Immature natural killer cell (primary cell): Measurements from ENCODE around the gene TPPP. TPM values are rescaled to one million over a fixed set of nuclear protein-coding genes. Genes with fewer than 3 reads are reported as not detected.
"Not testable (repeated sequence)": the region's sequence is repeated elsewhere in the genome, so short reads cannot be mapped to it uniquely, and the experiment has no call there.

Source experiments
- DNase-seq, 3 donors: peaks; one replicate each; pipeline ENCODE4 v3.0.0; 2022; ENCODE audit warnings: mixed read lengths in 1 of 3
- H3K27ac Mint-ChIP-seq, 6 donors: one replicate each; pipeline ENCODE4 v1.8.0; 2020; ENCODE audit warnings: mixed read lengths in 6 of 6, mild to moderate bottlenecking in 5 of 6, inconsistent platforms in 4 of 6, moderate library complexity in 3 of 6
- H3K27me3 Mint-ChIP-seq, 3 donors: one replicate each; pipeline ENCODE4 v1.8.0; 2020 to 2021; ENCODE audit warnings: low read depth in 3 of 3, mild to moderate bottlenecking in 3 of 3, mixed read lengths in 3 of 3, moderate library complexity in 3 of 3, inconsistent platforms in 1 of 3
- H3K36me3 Mint-ChIP-seq, 3 donors: one replicate each; pipeline ENCODE4 v1.8.0; 2020; ENCODE audit warnings: mixed read lengths in 3 of 3, inconsistent platforms in 2 of 3, mild to moderate bottlenecking in 2 of 3
- H3K4me1 Mint-ChIP-seq, 2 donors: one replicate each; pipeline ENCODE4 v1.8.0; 2020; ENCODE audit warnings: inconsistent platforms in 2 of 2, mild to moderate bottlenecking in 2 of 2, mixed read lengths in 2 of 2, moderate library complexity in 1 of 2
- H3K4me3 Mint-ChIP-seq, 5 donors: one replicate each; pipeline ENCODE4 v1.8.0; 2020; ENCODE audit warnings: mild to moderate bottlenecking in 5 of 5, mixed read lengths in 5 of 5, inconsistent platforms in 3 of 5, moderate library complexity in 3 of 5
- H3K9me3 Mint-ChIP-seq, 6 donors: one replicate each; pipeline ENCODE4 v1.8.0; 2020; ENCODE audit warnings: mild to moderate bottlenecking in 6 of 6, mixed read lengths in 6 of 6, inconsistent platforms in 4 of 6, moderate library complexity in 3 of 6
- polyA plus RNA-seq, 3 donors: library from polyadenylated mRNA; unstranded; fragments of 300-500 nt; fragmentation: Illumina TruSeq; gene quantifications; one replicate each; pipeline ENCODE4 v1.2.3, GENCODE V29; 2021

TPPP gene
- polyA plus RNA-seq, 3 donors from 2014 or later = 0.19 TPM; not detected in 1

- Mint-ChIP-seq H3K9me3 (no peaks in the 10 kb centered on the region), H3K4me3 (no peak overlapping the region), H3K4me1 (no peaks in the 10 kb centered on the region), H3K36me3 (peaks cover 20 to 38% (median 25%) of the 10 kb centered on the region in 3 donors), H3K27me3 (peaks cover 0 to 2% (median 0%) of the 10 kb centered on the region in 3 donors), H3K27ac (no peak overlapping the region)
- DNase-seq = no peak
Observed at GRCh38 chr5:637581-638450, 55.3 kb downstream of the TPPP start.

DNA sequence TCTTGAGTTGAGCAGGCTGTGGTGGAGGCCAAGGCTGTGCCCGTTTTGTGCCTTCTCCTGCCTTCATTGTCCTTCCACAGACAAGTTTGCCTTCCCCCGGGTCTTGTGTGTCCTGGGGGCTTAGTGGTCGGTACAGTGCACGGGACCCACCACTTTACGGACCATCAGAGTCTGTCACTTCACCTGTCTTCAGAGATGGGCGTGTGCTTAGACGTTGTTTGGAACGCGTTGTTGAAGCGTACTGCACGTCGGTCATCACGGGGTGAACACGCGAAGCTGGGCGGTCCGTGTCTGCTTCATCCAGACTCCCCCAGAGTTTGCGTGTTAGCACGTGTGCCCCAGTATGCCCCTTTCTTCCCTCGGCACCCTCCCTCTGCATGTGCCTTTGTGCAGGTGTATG is 56.2 kb downstream of the TPPP start:
- DNase-seq = no peak
- Mint-ChIP-seq H3K4me3 (no peak overlapping the region), H3K27ac (no peak overlapping the region), H3K27me3 (no peaks in the 10 kb centered on the region), H3K9me3 (no peaks in the 10 kb centered on the region), H3K4me1 (no peaks in the 10 kb centered on the region), H3K36me3 (peaks cover 20 to 38% (median 25%) of the 10 kb centered on the region in 3 donors)

DNA sequence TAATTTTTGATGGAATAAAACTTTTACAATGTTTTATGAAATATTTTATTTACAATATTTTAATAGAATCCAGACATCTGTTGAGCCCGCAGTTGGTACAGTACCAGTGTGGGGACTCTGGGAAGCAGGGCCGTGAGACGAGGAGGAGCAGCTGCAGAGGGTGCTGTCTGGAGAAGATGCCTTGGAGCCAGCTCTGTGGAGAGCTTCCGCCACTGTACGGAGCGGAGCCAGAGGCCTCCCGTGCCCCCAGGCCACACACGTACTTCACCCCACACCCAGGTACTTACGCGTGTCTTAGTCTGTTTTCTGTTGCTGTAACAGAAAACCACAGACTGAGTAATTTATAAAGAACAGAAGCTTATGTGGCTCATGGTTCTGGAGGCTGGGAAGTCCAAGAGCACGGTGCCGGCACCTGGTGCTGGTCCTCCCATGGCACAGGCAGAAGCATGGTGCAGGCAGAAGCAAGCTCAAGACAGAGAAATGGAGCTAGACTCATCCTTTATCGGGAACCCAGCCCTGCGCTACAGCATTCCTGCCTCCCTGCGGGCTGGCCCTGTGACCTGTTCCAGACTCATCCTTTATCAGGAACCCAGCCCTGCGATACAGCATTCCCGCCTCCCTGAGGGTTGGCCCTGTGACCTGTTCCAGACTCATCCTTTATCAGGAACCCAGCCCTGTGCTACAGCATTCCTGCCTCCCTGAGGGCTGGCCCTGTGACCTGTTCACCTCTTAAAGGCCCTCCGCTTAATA is 57.7 kb downstream of the TPPP start:
- Mint-ChIP-seq H3K4me3 (no peak overlapping the region), H3K36me3 (peaks cover 20 to 38% (median 25%) of the 10 kb centered on the region in 3 donors), H3K27me3 (no peaks in the 10 kb centered on the region), H3K27ac (no peak overlapping the region), H3K9me3 (no peaks in the 10 kb centered on the region), H3K4me1 (no peaks in the 10 kb centered on the region)
- DNase-seq = no peak

GRCh38 chr5:634191-634590 is 59.0 kb downstream of the TPPP start:
- Mint-ChIP-seq H3K27ac (no peak overlapping the region), H3K27me3 (no peaks in the 10 kb centered on the region), H3K4me1 (no peaks in the 10 kb centered on the region), H3K9me3 (no peaks in the 10 kb centered on the region), H3K36me3 (peaks cover 20 to 38% (median 25%) of the 10 kb centered on the region in 3 donors), H3K4me3 (no peak overlapping the region)
- no peak for DNase-seq

GRCh38 chr5:633501-633955 is 59.6 kb downstream of the TPPP start:
- DNase-seq = no peak
- H3K9me3 Mint-ChIP-seq = no peaks in the 10 kb centered on the region

GRCh38 chr5:628351-629205 is 64.6 kb downstream of the TPPP start:
- DNase-seq, H3K4me3 Mint-ChIP-seq, H3K4me1 Mint-ChIP-seq: not testable (repeated sequence)

More at GRCh38 chr5:633501-633955, 59.6 kb downstream of the TPPP start:
- Mint-ChIP-seq H3K27me3 (no peaks in the 10 kb centered on the region), H3K4me1 (no peaks in the 10 kb centered on the region), H3K36me3 (peaks cover 20 to 38% (median 25%) of the 10 kb centered on the region in 3 donors), H3K27ac (no peak overlapping the region), H3K4me3 (no peak overlapping the region)

DNA sequence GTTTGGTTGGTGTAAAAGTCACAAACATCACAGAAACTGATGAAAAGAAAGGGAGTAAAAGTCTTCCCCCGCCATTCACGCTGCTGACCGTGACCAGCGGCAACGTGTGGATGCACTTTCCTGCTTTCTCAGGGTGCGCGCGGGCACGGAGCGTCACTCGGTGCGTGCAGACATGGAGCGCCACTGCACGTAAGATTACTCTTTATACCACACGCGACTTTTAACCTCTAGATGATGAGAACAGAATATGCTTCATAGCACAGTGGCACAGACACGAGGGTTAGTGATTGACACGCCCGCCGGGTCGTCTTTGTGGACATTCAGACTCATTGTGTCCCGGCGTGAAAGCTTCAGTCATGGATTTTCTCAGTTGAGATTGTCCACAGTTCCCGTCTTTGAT is 65.3 kb downstream of the TPPP start:
- H3K9me3 Mint-ChIP-seq = no peaks in the 10 kb centered on the region
- no peaks in the 10 kb centered on the region for H3K27me3 Mint-ChIP-seq
- no peaks in the 10 kb centered on the region for H3K4me1 Mint-ChIP-seq
- peaks cover 5 to 22% (median 8%) of the 10 kb centered on the region in 3 donors for H3K36me3 Mint-ChIP-seq
- no peak overlapping the region for H3K4me3 Mint-ChIP-seq
- no peak for DNase-seq
- H3K27ac Mint-ChIP-seq = no peak overlapping the region

More at GRCh38 chr5:628351-629205, 64.6 kb downstream of the TPPP start:
- not testable (repeated sequence) for H3K9me3 Mint-ChIP-seq, H3K27me3 Mint-ChIP-seq, H3K27ac Mint-ChIP-seq
- H3K36me3 Mint-ChIP-seq = peaks cover 5 to 24% (median 8%) of the 10 kb centered on the region in 3 donors

DNA sequence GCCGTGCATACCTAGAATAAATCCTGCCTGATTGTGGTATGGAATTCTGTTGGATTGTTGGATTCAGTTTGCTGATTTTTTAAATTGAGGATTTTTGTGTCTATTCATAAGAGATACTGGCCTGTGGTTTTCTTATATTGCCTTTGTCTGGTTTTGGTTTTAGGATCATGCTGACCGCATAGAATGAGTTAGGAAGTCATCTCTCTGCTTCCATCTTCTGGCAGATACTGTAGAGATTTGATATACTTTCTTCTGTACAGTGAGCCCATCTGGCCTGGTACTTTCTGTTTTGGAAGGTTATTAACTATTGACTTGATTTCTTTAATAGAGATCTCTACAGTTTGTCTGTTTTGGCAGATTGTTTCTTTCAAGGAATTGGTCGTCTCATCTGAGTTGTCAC is 66.3 kb downstream of the TPPP start:
- no peak overlapping the region for H3K4me3 Mint-ChIP-seq
- H3K36me3 Mint-ChIP-seq = peaks cover 5 to 26% (median 8%) of the 10 kb centered on the region in 3 donors
- no peak for DNase-seq
- no peaks in the 10 kb centered on the region for H3K4me1 Mint-ChIP-seq
- no peak overlapping the region for H3K27ac Mint-ChIP-seq
- H3K9me3 Mint-ChIP-seq = no peaks in the 10 kb centered on the region
- H3K27me3 Mint-ChIP-seq = no peaks in the 10 kb centered on the region

GRCh38 chr5:625516-625915 is 67.6 kb downstream of the TPPP start:
- H3K4me1 Mint-ChIP-seq = no peaks in the 10 kb centered on the region
- no peaks in the 10 kb centered on the region for H3K9me3 Mint-ChIP-seq
- DNase-seq = no peak
- no peak overlapping the region for H3K4me3 Mint-ChIP-seq
- H3K36me3 Mint-ChIP-seq = peaks cover 5 to 26% (median 8%) of the 10 kb centered on the region in 3 donors
- H3K27me3 Mint-ChIP-seq = no peaks in the 10 kb centered on the region
- H3K27ac Mint-ChIP-seq = no peak overlapping the region

- H3K9me3 Mint-ChIP-seq = no peaks in the 10 kb centered on the region
- no peak overlapping the region for H3K4me3 Mint-ChIP-seq
Observed at GRCh38 chr5:624951-625230, 68.3 kb downstream of the TPPP start.

DNA sequence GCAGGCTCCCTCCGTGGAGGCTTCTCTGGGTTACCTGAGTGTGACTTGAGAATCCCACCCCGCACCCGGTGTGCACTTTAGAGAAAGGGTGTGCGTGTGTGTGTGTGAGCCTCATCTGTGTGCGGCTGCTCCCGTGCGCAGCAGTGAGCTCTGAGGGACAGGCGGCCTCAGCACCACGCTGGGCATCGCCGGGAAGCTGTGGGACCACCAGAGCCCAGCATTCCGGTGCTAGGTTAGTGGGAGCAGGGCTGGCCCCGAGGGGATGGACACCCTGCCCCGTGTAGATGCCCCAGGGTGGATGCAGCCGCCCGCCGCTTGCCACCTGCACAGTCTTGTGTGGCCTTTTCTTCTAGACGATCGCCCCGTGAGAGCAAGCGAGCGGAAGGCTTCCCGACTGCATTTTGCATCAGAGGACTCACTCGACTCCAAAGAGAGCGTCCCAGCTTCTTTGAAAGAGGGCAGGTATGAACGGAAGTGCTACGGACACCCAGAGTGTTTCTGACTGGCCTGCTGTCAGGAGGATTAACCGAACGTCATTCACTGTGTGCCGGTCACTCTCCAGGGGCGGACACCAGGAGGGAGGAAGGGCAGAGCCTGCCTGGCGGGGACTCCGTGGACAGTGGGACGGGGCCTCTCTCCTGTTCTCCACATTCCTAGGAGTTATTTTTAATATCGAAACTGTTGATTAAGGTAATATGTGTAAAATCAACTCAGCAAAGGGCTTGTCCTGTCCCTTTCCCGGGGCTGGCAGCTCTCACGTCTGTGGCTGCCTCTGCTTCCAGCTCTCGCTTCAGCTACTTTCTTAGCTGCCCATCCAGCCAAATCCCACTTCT is 68.8 kb downstream of the TPPP start:
- Mint-ChIP-seq H3K36me3 (peaks cover 5 to 34% (median 8%) of the 10 kb centered on the region in 3 donors), H3K27ac (no peak overlapping the region)

More at GRCh38 chr5:624951-625230, 68.3 kb downstream of the TPPP start:
- peaks cover 5 to 32% (median 8%) of the 10 kb centered on the region in 3 donors for H3K36me3 Mint-ChIP-seq
- no peaks in the 10 kb centered on the region for H3K4me1 Mint-ChIP-seq
- no peak for DNase-seq
- no peak overlapping the region for H3K27ac Mint-ChIP-seq
- H3K27me3 Mint-ChIP-seq = peaks cover 0 to under 1% (median 0%) of the 10 kb centered on the region in 3 donors

DNA sequence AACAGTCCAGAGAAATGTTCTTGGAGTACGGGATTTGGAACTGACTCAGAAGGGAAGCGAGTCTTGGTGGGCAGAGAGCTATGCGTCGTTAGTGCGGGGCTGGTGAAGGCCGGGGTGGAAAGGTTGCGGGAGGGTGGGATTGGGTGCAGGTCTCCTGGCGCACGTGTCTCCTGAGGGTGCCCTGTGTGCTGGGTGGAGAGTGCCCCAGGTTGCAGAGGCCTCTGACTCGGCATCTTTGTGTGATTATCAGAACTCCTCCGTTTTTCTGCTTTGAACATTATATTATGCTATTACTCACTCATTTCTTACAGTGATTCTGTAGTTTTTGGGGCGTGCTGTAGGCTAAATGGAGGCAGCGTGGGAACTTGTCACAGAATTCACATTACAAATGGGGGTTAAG is 69.6 kb downstream of the TPPP start:
- H3K4me1 Mint-ChIP-seq = no peaks in the 10 kb centered on the region
- H3K4me3 Mint-ChIP-seq = no peak overlapping the region
- H3K27ac Mint-ChIP-seq = no peak overlapping the region
- no peak for DNase-seq
- H3K36me3 Mint-ChIP-seq = peaks cover 5 to 35% (median 8%) of the 10 kb centered on the region in 3 donors
- no peaks in the 10 kb centered on the region for H3K9me3 Mint-ChIP-seq
- peaks cover 0 to 2% (median 0%) of the 10 kb centered on the region in 3 donors for H3K27me3 Mint-ChIP-seq

More for the DNA sequence above, 68.8 kb downstream of the TPPP start:
- no peaks in the 10 kb centered on the region for H3K4me1 Mint-ChIP-seq
- no peaks in the 10 kb centered on the region for H3K9me3 Mint-ChIP-seq
- no peak for DNase-seq
- H3K4me3 Mint-ChIP-seq = no peak overlapping the region
- peaks cover 0 to 2% (median 0%) of the 10 kb centered on the region in 3 donors for H3K27me3 Mint-ChIP-seq
